Stimulated activated CD4-positive, alpha-beta T cell treated with anti-CD3 and anti-CD28 coated beads, Interleukin-2, amount 100 ng/mL, for 24 hours (primary cell): ENCODE measurements around the gene NOP14.
"Not testable (repeated sequence)": the region's sequence is repeated elsewhere in the genome, so short reads cannot be mapped to it uniquely, and the experiment has no call there.

Experiments
- DNase-seq, 2 donors: peaks; one replicate each; pipeline ENCODE4 v3.0.0-alpha.2; 2020

Gene NOP14

DNA sequence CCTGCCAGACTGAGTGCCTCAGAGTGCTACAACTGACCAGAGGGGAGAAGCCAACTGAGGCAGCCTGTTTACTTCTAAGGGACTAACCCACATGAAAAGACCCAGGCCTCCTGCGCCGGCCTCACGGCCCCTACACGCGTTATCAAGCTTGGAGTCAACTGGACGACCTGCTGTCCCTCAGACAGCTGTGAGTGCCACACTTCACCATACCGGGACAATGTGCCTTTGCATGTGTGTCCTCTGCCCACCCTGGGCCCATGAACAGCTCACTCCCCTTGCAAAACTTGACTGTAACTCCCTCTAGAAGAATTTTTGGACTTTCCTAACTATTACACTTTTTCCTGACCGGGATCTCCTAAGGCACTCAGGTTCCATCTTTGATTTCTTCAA lies 1.8 kb downstream of the NOP14 start:
- DNase-seq: peak in 1 of 2 donors; percentile 50

DNA sequence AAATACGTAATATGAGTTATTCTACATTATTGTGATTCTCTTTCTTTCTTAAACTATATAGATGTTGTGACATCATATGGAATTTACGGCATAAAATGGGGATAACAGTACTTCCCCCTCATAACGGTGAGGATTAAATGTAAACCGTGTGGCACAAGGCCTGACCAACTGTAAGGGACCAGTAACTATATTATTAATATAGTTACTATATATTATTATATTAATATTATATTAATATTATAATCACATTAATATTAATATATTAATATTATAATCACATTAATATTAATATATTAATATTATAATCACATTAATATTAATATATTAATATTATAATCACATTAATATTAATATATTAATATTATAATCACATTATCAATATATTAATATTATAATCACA lies 2.8 kb downstream of the NOP14 start:
- not testable (repeated sequence) for DNase-seq

DNA sequence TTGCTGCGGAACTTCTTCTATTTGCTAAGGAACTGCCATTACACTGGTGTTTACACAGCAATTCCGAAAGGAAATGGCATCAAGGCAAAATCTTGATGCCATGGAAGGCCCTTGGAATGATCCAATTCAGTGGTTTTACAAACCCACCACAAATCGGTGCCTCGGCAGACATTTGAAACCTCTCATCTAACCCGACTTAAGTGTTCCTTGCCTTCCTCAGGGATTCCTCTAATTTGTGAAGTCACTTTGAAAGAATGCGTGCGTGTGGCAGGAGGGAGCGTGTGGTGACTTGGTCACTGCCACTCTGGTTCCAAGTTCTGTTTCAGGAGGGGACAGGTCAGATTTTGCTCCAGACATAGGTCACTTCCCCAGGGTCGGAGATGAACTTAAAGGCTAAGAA lies 4.8 kb downstream of the NOP14 start:
- DNase-seq: no peak

DNA sequence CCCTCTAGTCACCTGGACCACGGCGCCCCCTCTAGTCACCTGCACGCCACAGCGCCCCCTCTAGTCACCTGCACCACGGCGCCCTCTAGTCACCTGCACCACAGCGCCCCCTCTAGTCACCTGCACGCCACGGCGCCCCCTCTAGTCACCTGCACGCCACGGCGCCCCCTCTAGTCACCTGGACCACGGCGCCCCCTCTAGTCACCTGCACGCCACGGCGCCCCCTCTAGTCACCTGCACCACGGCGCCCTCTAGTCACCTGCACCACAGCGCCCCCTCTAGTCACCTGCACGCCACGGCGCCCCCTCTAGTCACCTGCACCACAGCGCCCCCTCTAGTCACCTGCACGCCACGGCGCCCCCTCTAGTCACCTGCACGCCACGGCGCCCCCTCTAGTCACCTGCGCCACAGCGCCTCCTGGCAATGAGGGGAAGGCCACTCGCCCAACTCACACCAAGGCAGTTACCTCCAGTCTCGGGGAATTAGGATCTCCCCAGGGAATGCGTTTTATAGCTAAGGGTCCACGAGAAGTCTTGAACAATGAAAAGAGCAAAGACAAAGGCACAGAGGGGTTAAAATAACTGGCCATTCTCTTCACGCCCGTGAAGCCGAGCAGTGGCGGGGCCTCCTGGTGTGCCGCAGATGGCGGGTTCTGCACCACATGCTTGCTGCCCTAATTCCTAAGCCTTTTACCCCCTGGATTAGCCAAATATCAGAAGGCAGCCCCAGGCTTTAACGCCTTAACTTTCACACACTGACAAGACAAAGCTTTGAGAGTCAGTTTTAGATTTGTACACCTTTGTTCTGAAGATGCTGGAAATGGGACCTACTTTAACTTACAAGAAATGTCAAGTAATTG lies 7.8 kb downstream of the NOP14 start:
- DNase-seq: not testable (repeated sequence)

DNA sequence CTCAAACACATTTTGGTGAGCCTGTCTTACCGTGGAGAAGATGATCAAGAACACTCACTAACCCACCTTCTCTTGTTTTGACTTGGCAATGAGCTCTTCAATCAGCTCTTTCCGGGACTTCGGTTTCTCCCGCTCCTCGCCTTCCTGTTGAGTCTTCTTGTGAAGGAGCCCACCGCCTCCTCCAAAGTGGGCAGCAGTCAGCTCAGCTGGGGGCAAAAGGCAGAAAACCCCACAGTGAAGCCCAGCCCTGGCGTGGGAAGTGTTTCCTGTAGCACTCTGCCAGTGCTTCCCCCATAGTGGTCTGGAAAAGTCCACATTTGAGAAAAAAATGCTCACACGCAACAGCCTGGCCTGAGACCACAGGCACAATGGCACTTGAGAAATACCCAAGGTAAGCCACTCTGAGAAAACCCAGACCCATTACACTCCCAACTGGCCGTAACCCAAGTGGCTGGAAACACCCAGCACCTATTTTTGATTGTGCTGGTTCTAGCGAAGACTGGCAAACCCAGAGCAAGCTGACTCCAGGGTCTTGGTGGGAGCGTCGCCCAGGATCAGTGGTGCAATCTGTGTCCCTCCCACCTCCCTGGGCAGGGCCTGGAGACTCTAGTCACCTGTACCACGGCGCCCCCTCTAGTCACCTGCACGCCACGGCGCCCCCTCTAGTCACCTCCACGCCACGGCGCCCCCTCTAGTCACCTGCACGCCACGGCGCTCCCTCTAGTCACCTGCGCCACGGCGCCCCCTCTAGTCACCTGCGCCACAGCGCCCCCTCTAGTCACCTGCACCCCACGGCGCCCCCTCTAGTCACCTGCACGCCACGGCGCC lies 8.6 kb downstream of the NOP14 start:
- DNase-seq: peak; percentile 80 to 82

DNA sequence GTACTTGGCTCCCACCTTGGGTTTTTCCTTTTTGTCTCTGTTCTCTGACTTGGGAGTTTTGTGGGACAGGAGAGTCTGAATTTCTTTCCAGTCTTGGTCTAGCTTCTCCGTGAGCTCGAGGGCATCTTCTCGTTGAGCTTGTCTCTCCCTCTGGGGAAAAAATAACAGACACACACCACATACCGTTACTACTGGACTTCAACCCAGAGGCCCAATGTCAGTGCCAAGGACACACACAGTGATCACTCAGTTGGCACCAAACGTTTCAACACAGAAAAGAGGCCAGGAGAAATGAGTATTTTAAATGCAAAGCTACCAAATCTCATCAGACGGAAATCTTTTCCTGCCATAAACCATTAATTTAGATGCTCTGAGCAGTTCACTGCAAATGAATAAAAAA lies 9.7 kb downstream of the NOP14 start:
- no peak for DNase-seq

DNA sequence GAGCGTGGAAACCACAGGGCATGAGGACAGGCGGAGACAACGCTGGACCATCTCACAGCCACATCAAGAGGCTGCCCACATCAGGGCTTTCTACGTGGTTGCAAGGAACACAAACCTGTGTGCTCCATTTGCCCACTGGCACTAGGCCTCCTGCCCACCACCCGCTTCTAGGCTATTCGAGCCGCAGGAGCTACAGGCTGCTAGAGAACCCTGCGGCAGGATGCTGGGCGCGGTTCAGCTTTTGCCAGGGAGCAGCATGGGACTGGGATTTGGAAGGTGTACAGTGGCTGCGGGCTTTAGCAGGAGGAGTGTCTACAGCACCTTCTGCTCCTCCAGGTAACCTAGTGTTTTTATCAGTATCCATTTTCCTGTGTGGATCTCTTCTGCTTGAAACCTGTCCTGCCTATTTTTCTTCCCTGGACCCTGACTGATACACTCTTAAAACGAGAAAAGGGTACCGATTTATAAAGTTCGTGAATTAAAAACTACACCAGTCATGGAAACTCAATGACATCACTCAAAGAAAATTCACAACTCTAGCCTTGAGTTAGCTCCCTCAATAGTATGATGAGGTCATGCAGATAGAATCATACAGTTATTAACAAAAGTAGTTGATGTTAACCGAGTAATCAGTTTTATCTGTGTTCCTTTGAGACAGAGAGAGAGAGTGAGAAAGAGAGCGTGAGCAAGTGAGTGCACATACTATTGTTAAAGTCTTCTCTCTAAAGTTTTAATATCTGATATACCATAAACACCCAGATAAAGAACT lies 12.8 kb downstream of the NOP14 start:
- no peak for DNase-seq

DNA sequence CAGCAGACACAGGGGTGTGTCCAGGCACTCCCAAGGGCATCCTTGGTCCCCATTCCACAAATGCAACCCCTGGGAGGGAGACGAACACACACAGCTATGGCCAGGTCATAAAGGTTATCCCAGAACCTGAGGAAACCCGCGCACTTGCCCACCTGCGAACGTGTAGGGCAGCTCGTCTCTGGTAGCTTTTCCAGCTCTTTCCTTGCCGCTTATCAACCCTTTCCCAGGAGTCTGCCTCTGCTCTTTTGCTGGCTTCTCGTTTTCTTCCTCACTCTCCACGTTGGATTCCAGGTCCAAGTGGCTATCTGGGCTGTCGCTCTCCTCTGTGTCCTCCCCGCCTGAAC lies 13.5 kb downstream of the NOP14 start:
- DNase-seq: no peak

DNA sequence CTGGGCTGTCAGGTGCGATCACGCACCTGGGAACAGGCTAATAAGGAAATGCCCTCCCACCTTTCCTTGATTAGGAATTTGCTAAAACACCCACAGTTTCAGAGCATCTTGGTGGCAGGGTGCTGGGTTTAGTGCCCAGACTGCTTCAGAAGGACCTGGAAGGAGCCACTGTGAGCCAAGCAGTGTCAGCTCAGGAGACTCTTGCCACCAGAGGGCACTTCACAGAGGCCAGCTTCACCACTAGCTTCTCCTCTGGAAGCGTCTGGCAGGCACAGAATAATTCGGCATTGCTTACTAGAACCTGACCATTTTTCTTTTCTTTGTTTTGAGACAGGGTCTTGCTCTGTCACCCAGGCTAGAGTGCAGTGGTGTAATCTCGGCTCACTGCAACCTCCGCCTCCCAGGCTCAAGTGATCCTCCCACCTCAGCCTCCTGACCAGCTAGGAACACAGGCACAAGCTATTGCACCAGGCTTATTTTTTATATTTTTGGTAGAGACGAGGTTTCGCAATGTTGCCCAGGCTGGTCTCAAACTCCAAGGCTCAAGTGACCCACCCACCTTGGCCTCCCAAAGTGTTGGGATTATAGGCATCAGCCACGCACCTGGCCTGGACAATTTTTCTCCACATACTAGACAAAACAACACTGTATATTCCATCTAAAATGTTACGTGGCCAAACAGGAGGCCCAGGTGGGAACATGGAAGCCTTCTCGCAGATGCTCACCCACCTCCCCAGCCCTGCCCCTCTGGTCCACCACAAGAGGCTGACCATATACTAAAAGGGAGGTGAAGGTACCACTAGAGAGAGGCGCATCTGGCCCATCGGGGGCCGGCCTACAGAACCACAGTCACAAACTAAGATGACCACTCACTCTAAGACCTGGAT lies 14.1 kb downstream of the NOP14 start:
- no peak for DNase-seq

DNA sequence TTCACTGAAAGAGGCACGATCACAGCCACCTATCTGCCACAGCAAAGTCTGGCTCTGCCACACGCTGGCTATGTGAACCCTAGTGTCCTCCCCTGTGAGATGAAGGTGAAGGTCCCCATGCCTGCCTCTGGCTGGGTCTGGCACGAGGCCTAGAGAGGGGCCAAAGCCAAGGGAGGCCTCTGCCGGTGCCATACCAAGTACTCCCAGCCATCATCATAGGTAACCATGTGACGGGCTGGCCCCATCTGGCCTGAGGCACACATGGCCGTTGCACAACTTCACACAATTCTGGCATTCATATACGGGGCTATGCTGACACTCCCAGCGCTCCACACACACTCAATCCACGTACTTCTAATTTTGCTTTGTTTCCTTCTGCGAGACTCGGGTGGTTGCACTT lies 15.3 kb downstream of the NOP14 start:
- DNase-seq: no peak

DNA sequence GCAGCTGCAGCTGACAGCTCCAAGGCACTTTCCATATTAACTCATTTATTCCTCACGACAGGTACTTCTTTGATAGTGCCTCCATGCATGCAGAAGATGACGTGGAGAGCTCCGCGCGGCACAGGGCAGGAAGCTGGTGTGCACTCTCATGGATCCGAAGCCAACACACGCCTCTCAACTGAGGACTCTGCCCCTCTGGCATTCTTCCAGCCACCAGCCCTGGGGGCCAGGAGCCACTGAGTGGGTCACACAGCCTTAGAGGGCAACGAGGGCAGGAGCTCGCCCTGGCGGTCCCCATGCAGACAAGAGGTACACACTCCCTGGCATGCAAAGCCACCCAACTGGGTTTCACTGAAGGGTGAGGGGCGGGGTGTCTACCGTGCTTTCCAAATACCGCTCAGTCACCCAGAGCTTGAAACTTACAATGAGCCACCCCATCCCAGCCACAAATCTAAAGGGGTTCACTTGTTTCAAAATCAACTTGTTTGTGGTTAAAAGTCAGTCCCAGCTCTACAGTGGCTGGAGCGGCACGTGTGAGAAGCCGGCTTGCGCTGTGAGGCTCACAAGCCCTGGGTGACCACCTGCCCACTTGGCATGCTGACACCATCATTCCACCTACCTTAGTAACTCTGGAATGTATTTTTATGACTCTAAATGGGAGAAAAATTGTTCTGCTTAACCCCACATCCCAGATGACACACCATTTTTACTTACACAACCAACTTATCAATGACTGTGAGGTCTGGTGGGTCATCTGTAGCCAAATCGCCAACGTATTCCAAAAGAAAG lies 16.2 kb downstream of the NOP14 start:
- DNase-seq: no peak

DNA sequence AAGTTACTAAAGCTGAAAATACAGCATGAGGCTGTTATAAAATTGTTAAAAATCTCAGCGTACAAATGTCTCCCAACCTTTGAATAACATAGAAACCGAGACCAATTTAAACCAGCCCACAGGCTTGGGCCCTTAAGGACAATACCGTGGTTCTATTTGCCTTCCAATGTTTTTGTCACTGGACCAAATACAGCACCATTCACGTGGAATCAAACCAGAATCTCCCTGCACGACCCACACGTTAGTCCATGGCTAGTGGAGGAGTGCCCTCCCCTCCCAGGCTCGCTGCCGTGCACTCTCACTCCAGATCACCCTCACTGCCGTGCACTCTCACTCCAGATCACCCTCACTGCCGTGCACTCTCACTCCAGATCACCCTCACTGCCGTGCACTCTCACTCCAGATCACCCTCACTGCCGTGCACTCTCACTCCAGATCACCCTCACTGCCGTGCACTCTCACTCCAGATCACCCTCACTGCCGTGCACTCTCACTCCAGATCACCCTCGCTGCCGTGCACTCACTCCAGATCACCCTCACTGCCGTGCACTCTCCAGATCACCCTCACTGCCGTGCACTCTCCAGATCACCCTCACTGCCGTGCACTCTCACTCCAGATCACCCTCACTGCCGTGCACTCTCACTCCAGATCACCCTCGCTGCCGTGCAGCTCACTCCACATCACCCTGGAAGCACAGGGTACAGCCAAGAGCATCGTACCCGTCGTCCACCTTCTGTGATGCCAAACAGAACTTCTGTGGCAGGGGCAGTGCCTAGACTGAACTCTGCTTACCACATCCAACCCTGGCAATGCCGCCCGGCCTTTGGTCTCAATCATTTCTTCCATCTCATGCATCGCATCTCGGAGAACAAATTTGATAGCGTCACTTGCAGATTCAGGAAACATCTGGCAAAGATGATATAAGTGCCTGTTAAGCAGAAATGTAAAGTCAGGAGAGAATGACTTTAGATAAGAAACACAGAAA lies 17.3 kb downstream of the NOP14 start:
- DNase-seq: not testable (repeated sequence)

DNA sequence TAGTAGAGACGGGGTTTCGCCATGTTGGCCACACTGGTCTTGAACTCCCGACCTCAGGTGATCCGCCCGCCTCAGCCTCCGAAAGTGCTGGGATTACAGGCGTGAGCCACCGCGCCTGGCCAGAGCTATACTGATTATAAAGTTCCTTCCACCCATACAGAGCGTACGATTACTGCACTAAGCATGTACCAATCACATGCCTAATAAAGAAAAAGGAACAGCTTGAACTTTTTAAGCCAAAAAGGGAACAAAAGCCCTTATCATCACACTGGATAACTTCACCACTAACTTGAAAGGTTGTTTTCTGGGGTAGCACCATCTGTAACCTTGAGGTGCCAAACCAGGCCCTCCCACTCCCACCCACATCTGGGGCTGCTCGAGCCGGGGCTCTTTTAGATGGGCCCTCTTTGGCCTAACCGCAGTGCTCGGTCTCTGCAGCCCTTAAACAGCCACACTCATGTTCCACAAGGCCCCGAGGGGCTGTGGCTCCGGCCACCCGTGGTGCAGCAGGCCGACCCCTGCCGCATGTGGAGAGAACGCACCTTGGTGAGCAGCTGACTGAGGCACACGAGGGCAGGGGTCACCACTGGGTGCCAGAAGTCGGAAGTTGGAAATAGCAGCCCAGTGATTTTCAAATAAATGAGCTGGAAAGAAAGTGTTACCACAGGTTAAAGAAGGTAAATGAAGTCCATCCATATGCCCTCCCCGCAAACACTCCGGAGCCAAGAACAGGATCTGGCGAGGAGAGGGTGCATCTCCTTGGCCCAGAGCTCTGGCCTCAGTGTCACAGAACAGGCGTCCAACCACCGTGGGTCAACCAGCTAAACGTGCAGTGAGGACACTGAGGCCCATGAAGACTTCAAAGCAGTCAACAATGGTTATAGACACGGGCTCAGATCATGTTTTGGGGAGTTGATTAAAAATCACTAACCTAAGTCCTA lies 18.4 kb downstream of the NOP14 start:
- DNase-seq: no peak

DNA sequence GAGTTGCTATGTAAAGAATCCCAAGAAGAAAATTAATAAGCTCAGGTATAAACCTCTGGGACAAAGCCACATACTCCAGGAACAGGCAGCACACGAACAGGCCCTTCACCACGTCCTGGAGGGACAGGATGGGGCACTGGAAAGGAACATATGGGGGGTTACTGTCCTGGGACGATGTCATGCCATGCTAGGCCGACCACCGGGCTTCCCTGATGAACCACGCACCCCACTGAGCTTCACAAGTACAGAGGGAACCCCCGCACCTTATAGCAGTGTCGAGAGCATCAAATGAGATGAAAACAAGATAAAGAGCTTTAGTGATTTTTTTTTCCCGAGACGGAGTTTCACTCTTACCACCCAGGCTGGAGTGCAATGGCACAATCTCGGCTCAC lies 19.1 kb downstream of the NOP14 start:
- no peak for DNase-seq

DNA sequence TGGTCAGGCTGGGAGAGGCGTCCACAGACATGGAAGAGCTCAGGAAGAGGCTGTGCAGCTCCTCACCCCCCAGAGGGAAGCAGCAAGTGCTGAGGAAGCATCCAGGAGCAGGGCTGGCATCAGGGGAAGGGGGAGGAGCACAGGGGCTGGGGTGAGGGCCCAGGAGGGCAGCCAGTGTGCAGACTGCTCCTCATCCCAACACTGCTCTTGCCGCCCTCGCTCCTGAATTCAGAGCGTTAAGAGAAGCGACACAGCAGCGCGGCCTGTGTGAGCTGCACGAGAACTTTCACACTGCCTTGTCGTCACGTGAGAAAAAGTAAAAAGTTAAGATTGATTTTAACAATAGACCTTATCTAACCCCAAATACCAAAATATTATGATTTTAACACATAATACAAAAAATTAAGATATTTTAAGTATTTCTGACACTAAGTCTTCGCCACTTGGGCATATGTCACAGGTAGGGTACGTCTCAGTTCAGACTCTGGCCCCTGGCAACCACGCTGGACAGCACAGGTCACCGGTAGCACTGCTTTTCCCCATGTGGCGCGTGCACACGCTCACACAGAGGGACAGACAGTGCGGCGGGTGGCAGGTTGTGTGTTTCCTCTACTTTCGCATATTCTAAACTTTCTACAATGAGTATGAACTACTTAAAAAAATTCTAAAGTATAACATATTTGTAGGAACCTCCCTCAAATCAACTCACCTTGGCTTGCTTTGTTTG lies 19.7 kb downstream of the NOP14 start:
- DNase-seq: no peak

DNA sequence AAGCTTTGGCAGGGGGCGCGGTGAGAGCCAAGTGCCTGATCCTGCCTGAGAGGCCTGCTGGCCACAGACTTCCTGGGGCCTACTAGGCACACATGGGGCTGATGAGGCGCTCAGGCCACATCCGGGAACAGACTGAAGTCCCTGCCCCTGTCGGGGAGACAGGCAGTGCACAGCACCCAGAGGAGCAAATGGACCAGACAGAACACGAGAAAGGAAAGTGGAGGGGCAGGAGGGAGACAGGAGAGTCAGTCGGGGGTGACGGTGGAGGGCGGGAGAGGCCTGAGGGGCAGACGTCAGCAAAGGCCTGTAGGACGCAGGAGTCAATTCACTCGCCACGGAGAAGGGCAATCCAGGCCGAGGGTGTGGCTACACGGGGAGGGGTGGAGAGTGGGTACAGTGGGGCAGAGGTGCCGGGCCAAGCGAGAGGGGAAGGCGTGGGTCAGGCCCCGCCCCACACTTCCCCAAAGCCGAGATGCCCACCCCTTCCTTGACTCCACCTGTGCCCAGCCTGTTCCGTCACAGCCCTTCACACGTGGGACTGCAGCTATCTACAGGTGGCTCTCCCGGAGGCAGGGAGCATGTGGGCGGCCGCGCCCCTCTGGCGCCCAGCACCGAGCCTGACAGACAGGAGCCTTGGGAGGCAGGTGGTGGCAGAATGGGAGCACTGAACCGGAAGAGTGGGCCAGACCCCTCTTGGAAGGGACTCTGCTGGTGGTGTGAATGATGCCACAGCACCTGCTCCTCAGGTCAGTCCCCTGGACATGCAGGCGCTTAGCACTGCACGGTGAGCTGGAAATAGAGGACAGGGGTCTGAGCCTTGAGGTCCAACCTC lies 20.5 kb downstream of the NOP14 start:
- DNase-seq: no peak

DNA sequence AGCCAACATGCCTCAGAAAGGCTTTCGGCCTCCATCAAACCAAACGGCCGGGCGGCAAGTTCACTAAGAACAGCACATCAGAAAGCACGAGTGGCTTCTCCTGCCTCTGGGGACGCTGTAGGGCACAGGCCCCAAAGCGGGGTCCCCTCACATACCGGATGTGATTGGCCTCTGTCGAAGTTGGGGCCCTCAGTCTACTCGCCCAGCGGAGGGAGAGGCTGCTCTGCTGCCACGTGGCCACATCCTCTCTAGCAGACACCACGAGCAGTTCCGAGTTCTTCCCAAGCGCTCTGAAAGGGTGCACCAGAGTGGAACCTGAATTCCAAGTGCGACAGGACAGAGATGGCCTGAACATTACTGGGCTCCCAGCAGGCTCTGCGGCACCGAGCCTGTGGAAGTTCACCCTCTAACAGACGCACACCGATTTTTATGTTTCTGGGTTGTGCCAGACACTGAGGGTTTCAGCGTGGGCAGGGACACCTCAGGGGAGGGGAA lies 21.1 kb downstream of the NOP14 start:
- peak in 1 of 2 donors; percentile 17 for DNase-seq
